Measurements from ENCODE around the gene TMEM151B. TPM values are rescaled to one million over a fixed set of nuclear protein-coding genes. Genes with fewer than 3 reads are reported as not detected.
"Not testable (repeated sequence)": the region's sequence is repeated elsewhere in the genome, so short reads cannot be mapped to it uniquely, and the experiment has no call there.

The TMEM151B gene
- total RNA-seq, 4 donors from 2014 or later = 0.09 to 0.21 TPM; not detected in 2

GRCh38 chr6:44341095-44341890 lies 71.0 kb downstream of the TMEM151B start:
- intact Hi-C loops (cut with DNase I; ENCODE audit: low total_unique reads) = no loop called here
- H3K4me3 ChIP-seq = no peak overlapping the region
- no peaks in the 10 kb centered on the region for H3K9me3 ChIP-seq
- no peaks in the 10 kb centered on the region for H3K27me3 ChIP-seq
- no peak for DNase-seq
- no peaks in the 10 kb centered on the region for H3K4me1 ChIP-seq
- TF ChIP-seq POLR2A (IDR thresholded peaks at IDR 0.05) (no peak), CTCF (IDR thresholded peaks at IDR 0.05) (no peak)
- H3K36me3 ChIP-seq = no peaks in the 10 kb centered on the region
- no peak overlapping the region for H3K27ac ChIP-seq

- Histone ChIP-seq H3K4me3 (no peak overlapping the region), H3K27me3 (no peaks in the 10 kb centered on the region)
Measured at GRCh38 chr6:44342052-44342451, 71.8 kb downstream of the TMEM151B start.

GRCh38 chr6:44342489-44342888 lies 72.2 kb downstream of the TMEM151B start, which contains the start of gene SPATS1:
SPATS1 (plus strand) TSS chr6:44342650; CDS start chr6:44343096, 446 bp downstream.
- peak; percentile 16 to 26 for DNase-seq
- intact Hi-C loops (cut with DNase I; ENCODE audit: low total_unique reads) = no loop called here
- Histone ChIP-seq H3K27ac (no peak within 1 kb of the TSS), H3K4me1 (no peaks in the 10 kb centered on the region), H3K27me3 (no peaks in the 10 kb centered on the region), H3K4me3 (no peak within 1 kb of the TSS), H3K9me3 (no peaks in the 10 kb centered on the region), H3K36me3 (no peaks in the 10 kb centered on the region)
- TF ChIP-seq POLR2A (IDR thresholded peaks at IDR 0.05) (no peak), CTCF (IDR thresholded peaks at IDR 0.05) (no peak)

More at GRCh38 chr6:44342052-44342451, 71.8 kb downstream of the TMEM151B start:
- no peaks in the 10 kb centered on the region for H3K9me3 ChIP-seq
- no peak overlapping the region for H3K27ac ChIP-seq
- H3K36me3 ChIP-seq = no peaks in the 10 kb centered on the region
- TF ChIP-seq POLR2A (IDR thresholded peaks at IDR 0.05) (no peak), CTCF (IDR thresholded peaks at IDR 0.05) (no peak)
- no peaks in the 10 kb centered on the region for H3K4me1 ChIP-seq
- intact Hi-C loops (cut with DNase I; ENCODE audit: low total_unique reads) = no loop called here
- no peak for DNase-seq

GRCh38 chr6:44346818-44347217 lies 76.6 kb downstream of the TMEM151B start:
- H3K4me3 ChIP-seq; intact Hi-C loops (cut with DNase I; ENCODE audit: low total_unique reads); H3K27me3 ChIP-seq; DNase-seq; H3K4me1 ChIP-seq; H3K36me3 ChIP-seq; H3K9me3 ChIP-seq; H3K27ac ChIP-seq: not testable (repeated sequence)

GRCh38 chr6:44349904-44350649 lies 79.8 kb downstream of the TMEM151B start:
- no peak for DNase-seq
- no peak overlapping the region for H3K27ac ChIP-seq
- H3K4me3 ChIP-seq = no peak overlapping the region
- intact Hi-C loops (cut with DNase I; ENCODE audit: low total_unique reads) = no loop called here
- no peaks in the 10 kb centered on the region for H3K4me1 ChIP-seq
- H3K9me3 ChIP-seq = no peaks in the 10 kb centered on the region
- no peaks in the 10 kb centered on the region for H3K27me3 ChIP-seq
- H3K36me3 ChIP-seq = no peaks in the 10 kb centered on the region
- TF ChIP-seq CTCF (IDR thresholded peaks at IDR 0.05) (no peak), POLR2A (IDR thresholded peaks at IDR 0.05) (no peak)

- H3K4me1 ChIP-seq; H3K27ac ChIP-seq; intact Hi-C loops (cut with DNase I; ENCODE audit: low total_unique reads); H3K9me3 ChIP-seq; H3K27me3 ChIP-seq; H3K36me3 ChIP-seq; DNase-seq; H3K4me3 ChIP-seq: not testable (repeated sequence)
Measured at GRCh38 chr6:44350650-44350994, 80.4 kb downstream of the TMEM151B start.
